Trophoblast cell (in vitro differentiated cells and primary cell): ENCODE results near the gene TMEM220.

Source experiments
- DNase-seq, 2 donors: peaks; one replicate each; pipeline ENCODE4 v3.0.0-alpha.2; 2016
- H2AFZ ChIP-seq: 2 replicates; pipeline ENCODE4 v1.6.1; 2013; ENCODE audit warnings: low read length, moderate library complexity, mild to moderate bottlenecking; ENCODE audit not compliant: insufficient read depth, poor library complexity
- H2AK5ac ChIP-seq: 2 replicates; pipeline ENCODE4 v1.6.1; 2013; ENCODE audit warnings: mild to moderate bottlenecking, low read length
- H2BK120ac ChIP-seq: 2 replicates; pipeline ENCODE4 v1.6.1; 2013; ENCODE audit warnings: low read length, mild to moderate bottlenecking, moderate library complexity; ENCODE audit not compliant: insufficient read depth, poor library complexity
- H2BK12ac ChIP-seq: 2 replicates; pipeline ENCODE4 v1.6.1; 2013; ENCODE audit warnings: mild to moderate bottlenecking, low read length, moderate library complexity
- H2BK5ac ChIP-seq: 2 replicates; pipeline ENCODE4 v1.6.1; 2013; ENCODE audit warnings: low read length, low read depth, moderate library complexity, mild to moderate bottlenecking; ENCODE audit not compliant: poor library complexity
- H3K14ac ChIP-seq: 2 replicates; pipeline ENCODE4 v1.6.1; 2013; ENCODE audit warnings: mild to moderate bottlenecking, low read length
- H3K18ac ChIP-seq: 2 replicates; pipeline ENCODE4 v1.6.1; 2013; ENCODE audit warnings: mild to moderate bottlenecking, low read length
- H3K23ac ChIP-seq: 2 replicates; pipeline ENCODE4 v1.6.1; 2013; ENCODE audit warnings: low read length
- H3K27ac ChIP-seq: 2 replicates; pipeline ENCODE4 v1.5.1; 2013; ENCODE audit warnings: low read depth, mild to moderate bottlenecking, inconsistent platforms, low read length, moderate library complexity
- H3K27me3 ChIP-seq: 2 replicates; pipeline ENCODE4 v1.6.1; 2013; ENCODE audit warnings: inconsistent platforms, mild to moderate bottlenecking, low read length, moderate library complexity; ENCODE audit not compliant: insufficient read depth
- H3K36me3 ChIP-seq, 2 experiments: 1 replicate in 1 of 2; 2 replicates in 1 of 2; pipeline ENCODE4 v1.6.1; 2013; ENCODE audit warnings: low read length in 2 of 2, mild to moderate bottlenecking in 2 of 2, moderate library complexity in 1 of 2; ENCODE audit not compliant: insufficient read depth in 2 of 2, control insufficient read depth in 1 of 2
- H3K4ac ChIP-seq: 2 replicates; pipeline ENCODE4 v1.6.1; 2013; ENCODE audit warnings: low read depth, mild to moderate bottlenecking, low read length, moderate library complexity
- H3K4me1 ChIP-seq, 2 experiments: 1 replicate in 1 of 2; 2 replicates in 1 of 2; pipeline ENCODE4 v1.6.1; 2013; ENCODE audit warnings: low read length in 2 of 2, mild to moderate bottlenecking in 2 of 2, moderate library complexity in 1 of 2; ENCODE audit not compliant: insufficient read depth in 2 of 2, control insufficient read depth in 1 of 2
- H3K4me2 ChIP-seq: 2 replicates; pipeline ENCODE4 v1.6.1; 2013; ENCODE audit warnings: inconsistent platforms, mild to moderate bottlenecking, low read length, moderate library complexity
- H3K4me3 ChIP-seq: 2 replicates; pipeline ENCODE4 v1.5.1; 2013; ENCODE audit warnings: mild to moderate bottlenecking, low read depth, low read length, inconsistent platforms
- H3K79me1 ChIP-seq: one replicate; pipeline ENCODE4 v1.6.1; 2013; ENCODE audit warnings: low read length
- H3K79me2 ChIP-seq: 2 replicates; pipeline ENCODE4 v1.6.1; 2013; ENCODE audit warnings: low read length, mild to moderate bottlenecking; ENCODE audit not compliant: control insufficient read depth, insufficient read depth, poor library complexity
- H3K9ac ChIP-seq: 2 replicates; pipeline ENCODE4 v1.6.1; 2013; ENCODE audit warnings: mild to moderate bottlenecking, low read length
- H3K9me3 ChIP-seq: 2 replicates; pipeline ENCODE4 v1.6.1; 2013; ENCODE audit warnings: low read depth, mild to moderate bottlenecking, control low read depth, inconsistent platforms, low read length; ENCODE audit not compliant: insufficient read depth
- H4K12ac ChIP-seq: 2 replicates; pipeline ENCODE4 v1.6.1; 2013; ENCODE audit warnings: low read depth, mild to moderate bottlenecking, low read length, moderate library complexity
- H4K8ac ChIP-seq: 2 replicates; pipeline ENCODE4 v1.6.1; 2013; ENCODE audit warnings: low read depth, mild to moderate bottlenecking, low read length, moderate library complexity
- H4K91ac ChIP-seq: one replicate; pipeline ENCODE4 v1.6.1; 2013; ENCODE audit warnings: low read depth, mild to moderate bottlenecking, low read length, moderate library complexity
- WGBS: extraction: QIAGEN DNeasy Blood & Tissue Kit; methylation state at CpG from one replicate; pipeline ENCODE4 v1.1.7; 2013; ENCODE audit warnings: missing lambda C conversion rate; ENCODE audit not compliant: insufficient read length, insufficient coverage; ENCODE audit errors: extremely low coverage; 5-methylcytosine and 5-hydroxymethylcytosine counted together

The TMEM220 gene

GRCh38 chr17:10757647-10758046 lies 27.8 kb upstream of the TMEM220 start:
- Histone ChIP-seq H3K4me2 (no peak overlapping the region), H3K36me3 (no peaks in the 10 kb centered on the region), H2BK12ac (no peak overlapping the region), H4K12ac (no peak overlapping the region), H3K79me1 (no peaks in the 10 kb centered on the region), H4K91ac (no peak overlapping the region), H3K27me3 (no peaks in the 10 kb centered on the region), H3K14ac (no peak overlapping the region), H3K18ac (no peak overlapping the region), H3K4me3 (no peak overlapping the region), H4K8ac (no peak overlapping the region), H3K23ac (no peak overlapping the region), H2AK5ac (no peak overlapping the region), H3K4ac (no peak overlapping the region), H3K9ac (no peak overlapping the region), H2BK5ac (no peak overlapping the region), H3K27ac (no peak overlapping the region), H3K4me1 (peaks cover 0 to 2% of the 10 kb centered on the region in 2 experiments), H3K79me2 (no peaks in the 10 kb centered on the region), H3K9me3 (no peaks in the 10 kb centered on the region), H2BK120ac (no peak overlapping the region), H2AFZ (no peak overlapping the region)
- no peak for DNase-seq
- WGBS, result no CpG with 5 or more reads among the region's 2 CpGs

- no peak overlapping the region for H2AFZ ChIP-seq
- no peak overlapping the region for H3K23ac ChIP-seq
- H3K36me3 ChIP-seq, result no peaks in the 10 kb centered on the region
- H4K91ac ChIP-seq, result no peak overlapping the region
- peaks cover 0 to 2% of the 10 kb centered on the region in 2 experiments for H3K4me1 ChIP-seq
- H2BK120ac ChIP-seq, result no peak overlapping the region
- no peak overlapping the region for H3K18ac ChIP-seq
- H2BK12ac ChIP-seq, result no peak overlapping the region
- H4K8ac ChIP-seq, result no peak overlapping the region
- no peak overlapping the region for H3K14ac ChIP-seq
- H2BK5ac ChIP-seq, result no peak overlapping the region
- H4K12ac ChIP-seq, result no peak overlapping the region
- H3K4me3 ChIP-seq, result no peak overlapping the region
- no peak overlapping the region for H3K4ac ChIP-seq
- H2AK5ac ChIP-seq, result no peak overlapping the region
- H3K79me1 ChIP-seq, result no peaks in the 10 kb centered on the region
- no peak overlapping the region for H3K4me2 ChIP-seq
- WGBS, result no CpG with 5 or more reads among the region's 6 CpGs
- no peaks in the 10 kb centered on the region for H3K79me2 ChIP-seq
- no peaks in the 10 kb centered on the region for H3K9me3 ChIP-seq
- no peaks in the 10 kb centered on the region for H3K27me3 ChIP-seq
- H3K9ac ChIP-seq, result no peak overlapping the region
- H3K27ac ChIP-seq, result no peak overlapping the region
- DNase-seq, result no peak
These were observed 27.2 kb upstream of the TMEM220 start for GRCh38 chr17:10757067-10757466.

GRCh38 chr17:10756619-10757018 lies 26.8 kb upstream of the TMEM220 start:
- Histone ChIP-seq H3K4ac (no peak overlapping the region), H3K79me2 (no peaks in the 10 kb centered on the region), H3K23ac (no peak overlapping the region), H3K36me3 (no peaks in the 10 kb centered on the region), H3K27me3 (no peaks in the 10 kb centered on the region), H3K27ac (no peak overlapping the region), H3K4me2 (no peak overlapping the region), H2BK120ac (no peak overlapping the region), H4K12ac (no peak overlapping the region), H4K91ac (no peak overlapping the region), H3K4me1 (peaks cover 0 to 2% of the 10 kb centered on the region in 2 experiments), H2AK5ac (no peak overlapping the region), H2BK12ac (no peak overlapping the region), H2BK5ac (no peak overlapping the region), H3K4me3 (no peak overlapping the region), H3K14ac (no peak overlapping the region), H2AFZ (no peak overlapping the region), H3K9me3 (no peaks in the 10 kb centered on the region), H3K9ac (no peak overlapping the region), H3K79me1 (no peaks in the 10 kb centered on the region), H4K8ac (no peak overlapping the region), H3K18ac (no peak overlapping the region)
- no peak for DNase-seq
- WGBS, result no CpG with 5 or more reads among the region's 2 CpGs

GRCh38 chr17:10756185-10756584 lies 26.4 kb upstream of the TMEM220 start:
- DNase-seq, result no peak
- no peak overlapping the region for H4K91ac ChIP-seq
- no peak overlapping the region for H3K4ac ChIP-seq
- no peaks in the 10 kb centered on the region for H3K79me1 ChIP-seq
- no peak overlapping the region for H4K12ac ChIP-seq
- no peak overlapping the region for H2BK120ac ChIP-seq
- WGBS, result no CpG with 5 or more reads among the region's 1 CpG
- H3K14ac ChIP-seq, result no peak overlapping the region
- H3K4me1 ChIP-seq, result peaks cover 0 to 2% of the 10 kb centered on the region in 2 experiments
- H2AK5ac ChIP-seq, result no peak overlapping the region
- H3K18ac ChIP-seq, result no peak overlapping the region
- H2BK5ac ChIP-seq, result no peak overlapping the region
- H3K27ac ChIP-seq, result no peak overlapping the region
- H3K23ac ChIP-seq, result no peak overlapping the region
- no peak overlapping the region for H3K4me2 ChIP-seq
- H3K9ac ChIP-seq, result no peak overlapping the region
- no peak overlapping the region for H2AFZ ChIP-seq
- no peaks in the 10 kb centered on the region for H3K79me2 ChIP-seq
- no peaks in the 10 kb centered on the region for H3K36me3 ChIP-seq
- H4K8ac ChIP-seq, result no peak overlapping the region
- no peaks in the 10 kb centered on the region for H3K27me3 ChIP-seq
- H3K9me3 ChIP-seq, result no peaks in the 10 kb centered on the region
- no peak overlapping the region for H3K4me3 ChIP-seq
- H2BK12ac ChIP-seq, result no peak overlapping the region
